ENCODE results near the gene C2CD4D.

DNA sequence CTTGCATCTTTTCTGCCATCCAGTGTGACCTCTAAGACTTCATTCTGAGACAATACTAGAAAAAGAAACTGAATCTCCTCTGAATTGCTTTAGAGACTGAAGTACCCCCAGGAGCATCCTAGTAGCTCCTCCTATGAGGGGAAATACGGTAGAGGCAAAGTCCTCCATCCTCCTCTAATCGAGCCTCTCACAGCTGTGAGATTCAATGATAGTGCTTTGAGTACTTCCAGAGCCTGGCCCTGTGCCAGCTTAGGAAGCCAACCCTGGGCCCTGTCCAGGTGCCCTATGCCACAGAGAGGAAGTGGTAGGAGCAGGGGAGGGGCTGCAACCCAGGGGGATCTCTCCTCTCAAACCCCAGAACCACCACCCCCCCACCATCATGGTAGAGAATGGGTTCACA lies 18.7 kb downstream of the C2CD4D start:
- TF ChIP-seq, protein P1, sequence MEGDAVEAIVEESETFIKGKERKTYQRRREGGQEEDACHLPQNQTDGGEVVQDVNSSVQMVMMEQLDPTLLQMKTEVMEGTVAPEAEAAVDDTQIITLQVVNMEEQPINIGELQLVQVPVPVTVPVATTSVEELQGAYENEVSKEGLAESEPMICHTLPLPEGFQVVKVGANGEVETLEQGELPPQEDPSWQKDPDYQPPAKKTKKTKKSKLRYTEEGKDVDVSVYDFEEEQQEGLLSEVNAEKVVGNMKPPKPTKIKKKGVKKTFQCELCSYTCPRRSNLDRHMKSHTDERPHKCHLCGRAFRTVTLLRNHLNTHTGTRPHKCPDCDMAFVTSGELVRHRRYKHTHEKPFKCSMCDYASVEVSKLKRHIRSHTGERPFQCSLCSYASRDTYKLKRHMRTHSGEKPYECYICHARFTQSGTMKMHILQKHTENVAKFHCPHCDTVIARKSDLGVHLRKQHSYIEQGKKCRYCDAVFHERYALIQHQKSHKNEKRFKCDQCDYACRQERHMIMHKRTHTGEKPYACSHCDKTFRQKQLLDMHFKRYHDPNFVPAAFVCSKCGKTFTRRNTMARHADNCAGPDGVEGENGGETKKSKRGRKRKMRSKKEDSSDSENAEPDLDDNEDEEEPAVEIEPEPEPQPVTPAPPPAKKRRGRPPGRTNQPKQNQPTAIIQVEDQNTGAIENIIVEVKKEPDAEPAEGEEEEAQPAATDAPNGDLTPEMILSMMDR (IDR thresholded peaks at IDR 0.05) = no peak
- no peak for TF ChIP-seq EZH2 (IDR thresholded peaks at IDR 0.05; ENCODE audit: borderline replicate concordance, insufficient read depth, low read depth, low read length, poor library complexity, severe bottlenecking)
